Kidney (tissue), 14 donors: Measurements from ENCODE around the gene SEMA5A. TPM values are rescaled to one million over a fixed set of nuclear protein-coding genes. Genes with fewer than 3 reads are reported as not detected.

Experiments
- DNase-seq, 5 donors: peaks; one replicate each; pipeline ENCODE4 v3.0.0-alpha.2; 2013 to 2020
- FAIRE-seq: peaks from 2 replicates; lab custom pipeline; 2012; peaks lifted over from hg19 to GRCh38; lab: Jason Lieb, UNC
- H3K27ac ChIP-seq, 2 donors: one replicate each; pipeline ENCODE4 v1.7.0; 2013; ENCODE audit warnings: low read depth in 2 of 2, low read length in 2 of 2, inconsistent platforms in 1 of 2
- H3K27me3 ChIP-seq: one replicate; pipeline ENCODE4 v1.7.1; 2013; ENCODE audit warnings: low read length, inconsistent platforms; ENCODE audit not compliant: control insufficient read depth, insufficient read depth
- H3K36me3 ChIP-seq, 3 donors: one replicate each; pipeline versions ENCODE4 v1.7.0 to v1.7.1; 2013; ENCODE audit warnings: low read length in 3 of 3, control low read depth in 1 of 3, inconsistent platforms in 1 of 3; ENCODE audit not compliant: insufficient read depth in 3 of 3, control insufficient read depth in 2 of 3
- H3K4me1 ChIP-seq, 3 donors: one replicate each; pipeline versions ENCODE4 v1.7.0 to v1.7.1; 2013; ENCODE audit warnings: low read length in 3 of 3, inconsistent platforms in 1 of 3, low read depth in 1 of 3; ENCODE audit not compliant: control insufficient read depth in 2 of 3, insufficient read depth in 2 of 3
- H3K4me3 ChIP-seq, 3 donors: one replicate each; pipeline versions ENCODE4 v1.7.0 to v1.8.1; 2013; ENCODE audit warnings: low read length in 3 of 3, control low read depth in 1 of 3, inconsistent platforms in 1 of 3
- H3K9ac ChIP-seq, 3 donors: one replicate each; pipeline versions ENCODE4 v1.7.0 to v1.7.1; 2013; ENCODE audit warnings: low read length in 3 of 3, control low read depth in 1 of 3, inconsistent platforms in 1 of 3
- H3K9me3 ChIP-seq, 3 donors: one replicate each; pipeline versions ENCODE4 v1.7.0 to v1.7.1; 2013; ENCODE audit warnings: low read length in 3 of 3, control low read depth in 1 of 3, inconsistent platforms in 1 of 3; ENCODE audit not compliant: control insufficient read depth in 2 of 3, insufficient read depth in 1 of 3
- intact Hi-C: fragments of 100-400 bp; cut with DNase I; formaldehyde crosslinking; loops from one replicate; pipeline ENCODE4 v1.11.1; 2022
- polyA plus RNA-seq: library from polyadenylated mRNA; stranded (reverse); fragments of 350-450 nt; fragmentation: Illumina TruSeq; extraction: RNeasy Lipid Tissue Mini Kit (QIAGEN cat#74804); gene quantifications from one replicate; pipeline ENCODE4 v1.2.3, GENCODE V29; 2014; ENCODE audit warnings: low read depth, low replicate concordance; ENCODE audit not compliant: insufficient read depth
- total RNA-seq: library from RNA; stranded (reverse); fragmentation: NEBNext Ultra II Directional; extraction: Animal tissue kit (Norgen Biotek cat#: 25700); gene quantifications from one replicate; pipeline ENCODE4 v1.2.1, GENCODE V29; 2021
- TF ChIP-seq, protein P1 (sequence below): IDR thresholded peaks from 3 replicates; pipeline ENCODE4 v1.5.1; 2012; ENCODE audit warnings: mild to moderate bottlenecking, moderate library complexity, borderline replicate concordance; ENCODE audit not compliant: insufficient read depth; ENCODE audit errors: extremely low read depth
- donor health status: control.
- donor health status: control.
- donor health status: control.
- donor health status: control.
- donor health status: control.
- donor health status: DM: yes; HTN: yes; CAD: no.
- donor health status: Normal renal cell carcinoma (clear cell type).

SEMA5A gene
- total and polyA plus RNA-seq, 2 donors from 2014 or later = 7.9 to 23.3 TPM

DNA sequence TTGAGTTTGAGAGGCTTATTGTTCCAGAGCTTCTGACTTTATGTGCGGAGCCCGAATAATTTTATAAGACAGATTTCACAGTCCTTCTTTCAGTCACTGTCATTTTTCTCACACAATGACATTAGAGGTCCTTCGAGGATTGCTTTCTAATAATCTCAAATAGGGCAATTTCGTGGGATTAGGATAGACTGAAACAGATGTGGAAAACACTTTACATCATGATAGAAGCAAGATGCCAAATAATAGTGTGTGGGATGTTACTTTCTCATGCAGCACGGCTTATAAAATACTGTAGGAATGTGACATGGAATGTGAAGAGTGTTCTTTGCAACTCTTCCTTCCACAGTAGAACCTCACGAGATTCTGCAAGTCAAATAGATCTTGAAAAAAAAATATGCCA, 451.3 kb downstream of the SEMA5A start:
- Histone ChIP-seq H3K4me3 (no peak overlapping the region), H3K9me3 (no peaks in the 10 kb centered on the region), H3K36me3 (no peaks in the 10 kb centered on the region), H3K9ac (no peak overlapping the region), H3K27ac (no peak overlapping the region), H3K27me3 (no peaks in the 10 kb centered on the region), H3K4me1 (no peaks in the 10 kb centered on the region)
- intact Hi-C loops = no loop called here
- TF ChIP-seq, protein P1, sequence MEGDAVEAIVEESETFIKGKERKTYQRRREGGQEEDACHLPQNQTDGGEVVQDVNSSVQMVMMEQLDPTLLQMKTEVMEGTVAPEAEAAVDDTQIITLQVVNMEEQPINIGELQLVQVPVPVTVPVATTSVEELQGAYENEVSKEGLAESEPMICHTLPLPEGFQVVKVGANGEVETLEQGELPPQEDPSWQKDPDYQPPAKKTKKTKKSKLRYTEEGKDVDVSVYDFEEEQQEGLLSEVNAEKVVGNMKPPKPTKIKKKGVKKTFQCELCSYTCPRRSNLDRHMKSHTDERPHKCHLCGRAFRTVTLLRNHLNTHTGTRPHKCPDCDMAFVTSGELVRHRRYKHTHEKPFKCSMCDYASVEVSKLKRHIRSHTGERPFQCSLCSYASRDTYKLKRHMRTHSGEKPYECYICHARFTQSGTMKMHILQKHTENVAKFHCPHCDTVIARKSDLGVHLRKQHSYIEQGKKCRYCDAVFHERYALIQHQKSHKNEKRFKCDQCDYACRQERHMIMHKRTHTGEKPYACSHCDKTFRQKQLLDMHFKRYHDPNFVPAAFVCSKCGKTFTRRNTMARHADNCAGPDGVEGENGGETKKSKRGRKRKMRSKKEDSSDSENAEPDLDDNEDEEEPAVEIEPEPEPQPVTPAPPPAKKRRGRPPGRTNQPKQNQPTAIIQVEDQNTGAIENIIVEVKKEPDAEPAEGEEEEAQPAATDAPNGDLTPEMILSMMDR = no peak
- FAIRE-seq = no peak
- DNase-seq = no peak

DNA sequence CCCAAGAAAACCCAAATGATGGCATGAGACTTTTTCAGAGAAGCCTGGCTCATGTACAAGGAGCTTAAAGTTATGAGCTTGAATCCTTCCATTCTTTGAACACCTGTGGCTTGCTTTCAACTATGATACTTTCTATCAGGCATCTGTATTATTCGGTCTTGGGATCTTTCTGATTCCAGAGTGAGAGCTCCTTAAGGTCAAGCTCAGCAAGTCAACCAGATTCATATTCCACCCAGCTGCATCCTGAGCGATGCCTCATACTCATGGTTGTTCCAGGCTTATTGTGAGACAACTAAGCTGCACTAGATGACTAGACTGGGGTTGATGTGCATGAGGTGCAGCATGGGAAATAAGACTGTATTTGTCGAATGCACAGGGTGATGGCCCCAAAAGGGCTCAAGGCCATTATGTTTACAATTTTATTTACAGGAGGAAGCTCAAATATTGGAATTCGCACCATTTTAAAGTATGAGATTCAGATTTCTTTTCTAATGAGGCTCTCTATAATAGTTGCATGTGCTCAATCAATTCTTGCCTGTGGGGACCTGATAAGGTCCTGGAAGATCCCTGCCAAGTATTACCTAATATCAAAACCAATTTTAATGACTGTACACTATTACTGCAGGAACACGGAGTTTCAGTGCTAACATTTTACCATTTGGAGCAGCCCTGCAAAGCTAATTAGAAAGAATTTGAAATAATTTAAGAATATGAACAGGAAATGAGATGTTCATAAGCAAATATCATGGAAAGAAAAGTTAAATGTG, 453.8 kb downstream of the SEMA5A start:
- H3K4me1 ChIP-seq = no peaks in the 10 kb centered on the region
- DNase-seq (no peak), FAIRE-seq (no peak)
- H3K27ac ChIP-seq = no peak overlapping the region
- H3K9ac ChIP-seq = no peak overlapping the region
- H3K27me3 ChIP-seq = no peaks in the 10 kb centered on the region
- TF ChIP-seq, protein P1 = no peak
- no peaks in the 10 kb centered on the region for H3K9me3 ChIP-seq
- no peak overlapping the region for H3K4me3 ChIP-seq
- H3K36me3 ChIP-seq = no peaks in the 10 kb centered on the region
- intact Hi-C loops = no loop called here

DNA sequence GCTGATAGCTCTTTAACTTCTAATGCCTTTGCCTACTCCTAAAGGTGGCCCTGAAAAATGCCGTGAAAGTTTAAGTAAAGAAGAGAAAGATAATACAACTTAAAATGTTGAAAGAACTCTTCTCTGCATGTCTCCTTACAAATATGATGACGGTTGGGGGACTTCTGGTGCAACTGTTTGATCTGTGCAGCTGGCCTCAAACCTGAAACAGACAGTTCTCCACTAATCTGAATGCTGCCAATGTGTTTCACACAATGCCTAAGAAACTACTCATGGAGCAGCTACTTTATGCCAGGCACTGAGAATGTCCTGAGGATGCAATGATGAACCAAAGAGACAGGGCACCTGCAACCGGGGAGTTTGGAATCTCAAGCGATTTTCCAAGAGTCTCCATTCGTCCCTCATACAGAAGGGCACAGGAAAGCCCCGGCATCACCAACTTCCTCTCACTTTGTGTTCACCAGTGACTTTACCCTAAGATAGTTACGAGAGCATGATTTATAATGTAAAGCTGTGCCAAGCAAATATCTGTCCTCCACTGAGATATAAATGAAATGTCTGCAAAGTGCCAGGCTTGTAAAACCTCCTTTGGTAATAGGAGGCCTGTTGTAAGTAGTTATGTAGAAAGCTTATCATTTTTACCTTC, 455.4 kb downstream of the SEMA5A start:
- intact Hi-C loops = no loop called here
- DNase-seq (no peak), FAIRE-seq (no peak)
- H3K27ac ChIP-seq = no peak overlapping the region
- no peaks in the 10 kb centered on the region for H3K36me3 ChIP-seq
- no peak overlapping the region for H3K4me3 ChIP-seq
- TF ChIP-seq, protein P1 = no peak
- peaks cover 0 to 3% (median 0%) of the 10 kb centered on the region in 3 donors for H3K9me3 ChIP-seq
- H3K4me1 ChIP-seq = no peaks in the 10 kb centered on the region
- no peaks in the 10 kb centered on the region for H3K27me3 ChIP-seq
- no peak overlapping the region for H3K9ac ChIP-seq
